K562 (cell line): Measurements from ENCODE around the gene SFXN5. TPM values are rescaled to one million over a fixed set of nuclear protein-coding genes. Genes with fewer than 3 reads are reported as not detected.

Experiments
- ATAC-seq: fragments of 200-7000 bp; cut with Tn5 transposase; 3 replicates; pipeline ENCODE4 v1.9.1; 2020; ENCODE audit warnings: moderate library complexity
- BruUV-seq: library from RNA; stranded (reverse); fragments of 400-500 nt; replicated peaks from 2 replicates; lab custom pipeline; 2021; lab: Mats Ljungman, UMichigan
- CTCF ChIA-PET: fragments of 300-600 bp; formaldehyde crosslinking; extraction: SDS; loops from one replicate; lab custom pipeline; 2021; ENCODE audit warnings: low intra/inter-chr PET ratio; lab: Yijun Ruan, JAX
- POLR2A ChIA-PET: fragments of 300-600, 350-650 bp; sonication (Branson Sonifier 250); formaldehyde crosslinking; extraction: SDS; loops from one replicate; lab custom pipeline; 2021; ENCODE audit warnings: antibody characterized with exemption, inconsistent platforms; lab: Yijun Ruan, JAX
- DNase-seq, 4 experiments: peaks; one replicate each; pipeline versions ENCODE4 v3.0.0 to v3.0.0-alpha.2; 2011 to 2018; ENCODE audit warnings: low spot score in 3 of 4, mixed read lengths in 3 of 4; ENCODE audit errors: extremely low read depth in 1 of 4
- FAIRE-seq: peaks from 2 replicates; lab custom pipeline; 2011; peaks lifted over from hg19 to GRCh38; lab: Jason Lieb, UNC
- H2AFZ ChIP-seq: 2 replicates; pipeline ENCODE4 v1.6.0; 2011; ENCODE audit warnings: low read depth, low read length, control low read depth, inconsistent platforms
- H3K27ac ChIP-seq: fragments of 200-600 bp; 3 replicates; pipeline ENCODE4 v1.8.0; 2011; ENCODE audit warnings: low read depth, mild to moderate bottlenecking, control low read depth, inconsistent platforms, low read length, moderate library complexity, mixed read lengths; ENCODE audit errors: extremely low read depth
- H3K27me3 ChIP-seq, 2 experiments: fragments of 300-600 bp in 1 of 2; 2 replicates in 1 of 2; 3 replicates in 1 of 2; pipeline versions ENCODE4 v1.6.0 to v1.8.0; 2011; ENCODE audit warnings: inconsistent platforms in 2 of 2, low read length in 2 of 2, mild to moderate bottlenecking in 1 of 2, mixed read lengths in 1 of 2, moderate library complexity in 1 of 2; ENCODE audit not compliant: control insufficient read depth in 2 of 2, insufficient read depth in 2 of 2
- H3K36me3 ChIP-seq: fragments of 300-600 bp; 3 replicates; pipeline ENCODE4 v1.8.0; 2011; ENCODE audit warnings: mild to moderate bottlenecking, low read length, inconsistent platforms; ENCODE audit not compliant: control insufficient read depth, insufficient read depth
- H3K4me1 ChIP-seq, 2 experiments: fragments of 200-600 bp in 1 of 2; replicated peaks in 1 of 2; 2 replicates in 1 of 2; 3 replicates in 1 of 2; pipeline versions ENCODE4 v1.5.1 to v1.8.0; 2011; ENCODE audit warnings: inconsistent platforms in 2 of 2, low read length in 2 of 2, mild to moderate bottlenecking in 1 of 2, mixed read lengths in 1 of 2, moderate library complexity in 1 of 2; ENCODE audit not compliant: control insufficient read depth in 2 of 2, insufficient read depth in 2 of 2
- H3K4me2 ChIP-seq: 2 replicates; pipeline ENCODE4 v1.6.1; 2011; ENCODE audit warnings: low read length, control low read depth, inconsistent platforms, mixed read lengths; ENCODE audit not compliant: insufficient read depth
- H3K4me3 ChIP-seq: fragments of 200-600 bp; sonication (generic), shearing (Covaris generic); 2 replicates; pipeline ENCODE4 v1.5.1; 2016; ENCODE audit warnings: control low read depth, inconsistent platforms
- H3K79me2 ChIP-seq: fragments of 200-600 bp; 3 replicates; pipeline ENCODE4 v1.8.0; 2011; ENCODE audit warnings: low read length, inconsistent platforms; ENCODE audit not compliant: control insufficient read depth, insufficient read depth
- H3K9ac ChIP-seq, 2 experiments: 2 replicates each; pipeline versions ENCODE4 v1.6.0 to v1.6.1; 2011; ENCODE audit warnings: low read depth in 2 of 2, low read length in 2 of 2, control low read depth in 1 of 2, inconsistent platforms in 1 of 2, mild to moderate bottlenecking in 1 of 2, mixed read lengths in 1 of 2; ENCODE audit not compliant: insufficient read depth in 1 of 2
- H3K9me1 ChIP-seq: one replicate; pipeline ENCODE4 v1.6.0; 2011; ENCODE audit warnings: inconsistent platforms, mild to moderate bottlenecking, low read length, moderate library complexity; ENCODE audit not compliant: control insufficient read depth, insufficient read depth
- H3K9me3 ChIP-seq: replicated peaks from 2 replicates; pipeline ENCODE4 v1.5.1; 2011; ENCODE audit warnings: low read depth, low read length, inconsistent platforms; ENCODE audit not compliant: control insufficient read depth, insufficient read depth
- H4K20me1 ChIP-seq: replicated peaks from 2 replicates; pipeline ENCODE4 v1.6.1; 2011; ENCODE audit warnings: low read length, inconsistent platforms, mixed read lengths; ENCODE audit not compliant: control insufficient read depth, insufficient read depth
- ATF4 ChIP-seq: fragments of 450-650 bp; formaldehyde crosslinking; IDR thresholded peaks from 2 replicates; pipeline ENCODE4 v1.4.0; 2022; ENCODE audit warnings: mild to moderate bottlenecking, moderate library complexity
- HNRNPK ChIP-seq: fragments of 200-400 bp; formaldehyde crosslinking; IDR thresholded peaks from one replicate; pipeline ENCODE4 v1.6.1; 2018; ENCODE audit warnings: mild to moderate bottlenecking, low read depth, low read length; ENCODE audit not compliant: poor library complexity, severe bottlenecking
- IRF1 ChIP-seq: sonication (generic); formaldehyde crosslinking; IDR thresholded peaks from 2 replicates; pipeline ENCODE4 v1.8.0; 2022; ENCODE audit warnings: missing genetic modification reagents, mild to moderate bottlenecking, borderline replicate concordance
- IRF2 ChIP-seq: sonication (generic); formaldehyde crosslinking; IDR thresholded peaks from 2 replicates; pipeline ENCODE4 v1.8.1; 2022; ENCODE audit warnings: mild to moderate bottlenecking, missing genetic modification reagents
- L3MBTL2 ChIP-seq: fragments of 450-650 bp; IDR thresholded peaks from 2 replicates; pipeline ENCODE4 v1.6.1; 2016; ENCODE audit warnings: mild to moderate bottlenecking, moderate library complexity
- NFIX ChIP-seq: fragments of 250-450 bp; sonication (Bioruptor Pico); IDR thresholded peaks from 2 replicates; pipeline ENCODE4 v1.4.0; 2020; ENCODE audit warnings: low read depth, mild to moderate bottlenecking, moderate library complexity
- POLR2H ChIP-seq: IDR thresholded peaks from 2 replicates; pipeline ENCODE4 v1.6.1; 2016; ENCODE audit warnings: missing genetic modification characterization, low read depth, mild to moderate bottlenecking, control low read depth, missing compliant biosample characterization, moderate library complexity
- RNF219 ChIP-seq: fragments of 250-450 bp; sonication (Bioruptor Pico); IDR thresholded peaks from 2 replicates; pipeline ENCODE4 v1.5.0; 2022; ENCODE audit warnings: mild to moderate bottlenecking
- SFPQ ChIP-seq: fragments of 200-400 bp; formaldehyde crosslinking; IDR thresholded peaks from 2 replicates; pipeline ENCODE4 v1.6.1; 2017; ENCODE audit warnings: mild to moderate bottlenecking, low read depth, low read length, moderate library complexity
- SMARCC2 ChIP-seq: fragments of 450-650 bp; IDR thresholded peaks from 2 replicates; pipeline ENCODE4 v1.6.1; 2017; ENCODE audit warnings: antibody characterized with exemption, moderate library complexity, mild to moderate bottlenecking, low read depth
- TAF15 ChIP-seq: fragments of 200-400 bp; formaldehyde crosslinking; IDR thresholded peaks from 2 replicates; pipeline ENCODE4 v1.6.1; 2017; ENCODE audit warnings: mild to moderate bottlenecking, low read depth, low read length, moderate library complexity
- TARDBP ChIP-seq: fragments of 450-650 bp; IDR thresholded peaks from 2 replicates; pipeline ENCODE4 v1.6.1; 2016
- TCF7 ChIP-seq: sonication (generic); IDR thresholded peaks from 2 replicates; pipeline ENCODE4 v1.6.1; 2016; ENCODE audit warnings: antibody characterized with exemption, borderline replicate concordance
- TEAD1 ChIP-seq, 2 experiments: fragments of 450-650 bp in 1 of 2; sonication (generic) in 1 of 2; formaldehyde crosslinking; IDR thresholded peaks; 2 replicates each; pipeline versions ENCODE4 v1.4.0 to v1.8.0; 2020 to 2022; ENCODE audit warnings: mild to moderate bottlenecking in 2 of 2, missing genetic modification reagents in 1 of 2
- ZNF551 ChIP-seq: fragments of 250-450 bp; sonication (Bioruptor Pico); IDR thresholded peaks from 2 replicates; pipeline ENCODE4 v1.5.0; 2021; ENCODE audit warnings: mild to moderate bottlenecking, moderate library complexity
- ZNF76 ChIP-seq: fragments of 250-450 bp; sonication (Bioruptor Pico); IDR thresholded peaks from 2 replicates; pipeline ENCODE4 v1.4.0; 2020; ENCODE audit warnings: mild to moderate bottlenecking, moderate library complexity, borderline replicate concordance
- WGBS: fragments of 100-300 bp; shearing (Covaris generic); methylation state at CpG from one replicate; pipeline ENCODE4 v1.1.6; 2016; ENCODE audit warnings: low coverage, mixed read lengths; ENCODE audit not compliant: insufficient coverage; ENCODE audit errors: missing lambda C conversion rate; 5-methylcytosine and 5-hydroxymethylcytosine counted together
- in situ Hi-C: fragments of 300-500 bp; cut with MboI; formaldehyde crosslinking; loops from 4 replicates; pipeline ENCODE4 v1.15.0; 2018; ENCODE audit warnings: inconsistent platforms, mixed read lengths
- intact Hi-C: fragments of 100-400 bp; cut with micrococcal nuclease; formaldehyde crosslinking; loops from 2 replicates; pipeline ENCODE4 v1.14.2; 2022
- polyA plus RNA-seq, 8 experiments: library from polyadenylated mRNA; depleted of rRNA in 4 of 8; stranded (reverse) in 5 of 8; unstranded in 3 of 8; fragments of >200 nt; fragmentation: Nextera tagmentation in 2 of 8; fragmentation: Illumina TruSeq in 1 of 8; extraction: Ambion mirVana in 2 of 8; extraction: Trizol in 1 of 8; gene quantifications; 2 replicates each; pipeline versions ENCODE4 v1.2.1 to v1.2.3, GENCODE V29; 2011 to 2014; ENCODE audit warnings: inconsistent platforms in 1 of 8, missing spikeins in 1 of 8
- total RNA-seq, 7 experiments: library from RNA; depleted of rRNA in 6 of 7; stranded (reverse); fragments of >200 nt in 6 of 7; fragmentation: Illumina TruSeq in 2 of 7; extraction: Trizol in 2 of 7; gene quantifications; 2 replicates each; pipeline versions ENCODE4 v1.2.1 to v1.2.3, GENCODE V29; 2011 to 2021; ENCODE audit warnings: low replicate concordance in 1 of 7

The SFXN5 gene
- total and polyA plus RNA-seq, 9 of the 15 experiments (the other 6 are each of a cell fraction or from before 2014, with no cell fraction given) = 8.3 to 22.6 (median 16.0) TPM

- 82% methylated on average over 8 of the region's 8 CpGs for WGBS
- Histone ChIP-seq H3K9ac (peak overlapping the region in 1 of 2 experiments; percentile 46; a peak in 1 of 4 replicates), H4K20me1 (no peaks in the 10 kb centered on the region), H3K27ac (no peak overlapping the region), H3K36me3 (peaks cover 11% of the 10 kb centered on the region; the same call in 2 of the 3 replicates), H3K4me3 (no peak overlapping the region), H2AFZ (no peak overlapping the region), H3K9me3 (no peaks in the 10 kb centered on the region), H3K4me2 (no peak overlapping the region), H3K4me1 (no peaks in the 10 kb centered on the region), H3K9me1 (no peaks in the 10 kb centered on the region), H3K79me2 (no peaks in the 10 kb centered on the region), H3K27me3 (no peaks in the 10 kb centered on the region)
- CTCF ChIA-PET = no interaction called here
- in situ Hi-C loops (no loop called here), intact Hi-C loops (no loop called here)
- no peak for ATAC-seq
- no TSS peak for BruUV-seq
- no peak for DNase-seq
- no peak for FAIRE-seq
- POLR2A ChIA-PET = interaction anchor here (0.6 kb wide), 1 partner anchor 101 kb away, joined by 3 read pairs; no protein-coding TSS in a partner anchor
- TF ChIP-seq HNRNPK (no peak), TEAD1 (CRISPR knock-in tag; IDR thresholded peaks at IDR 0.05) (no peak), SFPQ (no peak), SMARCC2 (no peak), POLR2H (no peak), ZNF551 (CRISPR knock-in tag) (no peak), NFIX (no peak), TARDBP (no peak), TAF15 (no peak), L3MBTL2 (no peak), RNF219 (no peak), TCF7 (no peak), ATF4 (CRISPR knock-in tag) (no peak), ZNF76 (no peak), IRF2 (CRISPR knock-in tag) (no peak), IRF1 (CRISPR knock-in tag) (no peak)
Measured at GRCh38 chr2:73021371-73022010, 50.0 kb downstream of the SFXN5 start.
